Peyer's patch (tissue), 4 donors: ENCODE results near the gene CBLB.

Source experiments
- POLR2A ChIP-seq, 2 donors: fragments of 450-650 bp; IDR thresholded peaks; one replicate each; pipeline ENCODE4 v1.5.1; 2017; ENCODE audit warnings: antibody characterized with exemption in 2 of 2, mild to moderate bottlenecking in 2 of 2, moderate library complexity in 2 of 2
- TF ChIP-seq, protein P1 (sequence below), 6 experiments: fragments of 450-650 bp in 4 of 6; fragments of 200-600 bp in 2 of 6; sonication (generic) in 1 of 6; IDR thresholded peaks; one replicate each; pipeline ENCODE4 v1.5.1; 2017 to 2019; ENCODE audit warnings: antibody characterized with exemption in 6 of 6, mild to moderate bottlenecking in 3 of 6, moderate library complexity in 1 of 6

DNA sequence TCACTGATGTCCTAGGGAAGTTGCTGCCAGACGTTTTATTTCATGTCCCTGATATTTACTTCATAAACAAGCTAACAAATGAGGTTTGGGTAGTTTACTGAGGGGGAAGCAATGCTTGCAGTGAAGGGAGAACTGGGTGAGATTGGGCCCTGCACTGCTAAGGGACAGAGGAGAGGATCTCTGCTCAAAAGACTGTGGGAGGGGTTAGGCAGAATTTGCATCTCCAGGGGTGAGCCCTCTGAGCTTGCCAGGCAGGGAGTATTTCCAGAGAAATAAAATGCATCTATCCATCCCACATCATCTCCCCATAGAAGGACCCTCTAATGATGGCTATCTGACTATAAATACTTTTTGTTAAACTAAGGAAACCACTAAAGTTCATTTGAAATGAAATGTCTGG lies 215.6 kb downstream of the CBLB start:
- TF ChIP-seq, protein P1, sequence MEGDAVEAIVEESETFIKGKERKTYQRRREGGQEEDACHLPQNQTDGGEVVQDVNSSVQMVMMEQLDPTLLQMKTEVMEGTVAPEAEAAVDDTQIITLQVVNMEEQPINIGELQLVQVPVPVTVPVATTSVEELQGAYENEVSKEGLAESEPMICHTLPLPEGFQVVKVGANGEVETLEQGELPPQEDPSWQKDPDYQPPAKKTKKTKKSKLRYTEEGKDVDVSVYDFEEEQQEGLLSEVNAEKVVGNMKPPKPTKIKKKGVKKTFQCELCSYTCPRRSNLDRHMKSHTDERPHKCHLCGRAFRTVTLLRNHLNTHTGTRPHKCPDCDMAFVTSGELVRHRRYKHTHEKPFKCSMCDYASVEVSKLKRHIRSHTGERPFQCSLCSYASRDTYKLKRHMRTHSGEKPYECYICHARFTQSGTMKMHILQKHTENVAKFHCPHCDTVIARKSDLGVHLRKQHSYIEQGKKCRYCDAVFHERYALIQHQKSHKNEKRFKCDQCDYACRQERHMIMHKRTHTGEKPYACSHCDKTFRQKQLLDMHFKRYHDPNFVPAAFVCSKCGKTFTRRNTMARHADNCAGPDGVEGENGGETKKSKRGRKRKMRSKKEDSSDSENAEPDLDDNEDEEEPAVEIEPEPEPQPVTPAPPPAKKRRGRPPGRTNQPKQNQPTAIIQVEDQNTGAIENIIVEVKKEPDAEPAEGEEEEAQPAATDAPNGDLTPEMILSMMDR (IDR thresholded peaks at IDR 0.05): no peak
- no peak for TF ChIP-seq POLR2A (IDR thresholded peaks at IDR 0.05)
